Occipital lobe (tissue), 2 donors: Measurements from ENCODE around the gene HNF1A. TPM values are rescaled to one million over a fixed set of nuclear protein-coding genes. Genes with fewer than 3 reads are reported as not detected.

Experiments used
- DNase-seq: peaks from one replicate; lab custom pipeline; 2025; lab: John Stamatoyannopoulos, UW
- total RNA-seq: library from RNA; depleted of rRNA; stranded (reverse); fragments of >200 nt; gene quantifications from one replicate; pipeline ENCODE4 v1.2.3, GENCODE V29; 2014

Gene HNF1A
- total RNA-seq, 1 donor from 2014 or later = not detected

GRCh38 chr12:120956579-120957300, 21.6 kb upstream of the HNF1A start:
- no peak for DNase-seq

GRCh38 chr12:120959111-120959878, 19.0 kb upstream of the HNF1A start:
- no peak for DNase-seq

GRCh38 chr12:120960657-120961056, 17.7 kb upstream of the HNF1A start:
- DNase-seq = no peak

- no peak for DNase-seq
Observed at GRCh38 chr12:120961604-120962531, 16.5 kb upstream of the HNF1A start.

- no peak for DNase-seq
Observed at GRCh38 chr12:120962532-120963020, 15.8 kb upstream of the HNF1A start.

- DNase-seq = no peak
Observed at GRCh38 chr12:120964298-120964697, 14.0 kb upstream of the HNF1A start.

- no peak for DNase-seq
Observed at GRCh38 chr12:120965534-120966091, 12.7 kb upstream of the HNF1A start.

GRCh38 chr12:120970310-120970709, 8.0 kb upstream of the HNF1A start:
- no peak for DNase-seq

- DNase-seq = no peak
Observed at GRCh38 chr12:120971299-120972180, 6.8 kb upstream of the HNF1A start.

GRCh38 chr12:120972870-120973543, 5.3 kb upstream of the HNF1A start:
- no peak for DNase-seq

GRCh38 chr12:120977531-120978295, 630 bp upstream of the HNF1A start:
- no peak for DNase-seq

GRCh38 chr12:120979220-120979861, 998 bp downstream of the HNF1A start:
- DNase-seq = no peak

GRCh38 chr12:120979862-120980696, 1.7 kb downstream of the HNF1A start:
- DNase-seq = no peak

GRCh38 chr12:120980800-120981368, 2.5 kb downstream of the HNF1A start:
- DNase-seq = no peak

- DNase-seq = no peak
Observed at GRCh38 chr12:120981407-120981941, 3.1 kb downstream of the HNF1A start.

- DNase-seq = no peak
Observed at GRCh38 chr12:120982659-120983058, 4.3 kb downstream of the HNF1A start.

- DNase-seq = no peak
Observed at GRCh38 chr12:120983759-120984158, 5.4 kb downstream of the HNF1A start.
